ENCODE measurements around the gene SLC41A1.

Gene SLC41A1

GRCh38 chr1:205756552-205756951, 56.4 kb downstream of the SLC41A1 start:
- no peak for DNase-seq (ENCODE audit: low spot score in 2 of 2)
- ATAC-seq (replicated peaks; ENCODE audit: extremely low read depth, poor library complexity, severe bottlenecking) = no peak
- no peak overlapping the region for H3K27ac Mint-ChIP-seq (ENCODE audit: low read depth)
- peaks cover 6% of the 10 kb centered on the region for H3K36me3 Mint-ChIP-seq (ENCODE audit: insufficient read depth)
- no peaks in the 10 kb centered on the region for H3K4me1 Mint-ChIP-seq
- H3K27me3 Mint-ChIP-seq = no peaks in the 10 kb centered on the region
- no peaks in the 10 kb centered on the region for H3K9me3 Mint-ChIP-seq
- no peak overlapping the region for H3K4me3 Mint-ChIP-seq

- H3K27ac Mint-ChIP-seq (ENCODE audit: low read depth) = no peak overlapping the region
These were observed 58.1 kb downstream of the SLC41A1 start for GRCh38 chr1:205754857-205755256.

GRCh38 chr1:205751036-205751651, 61.9 kb downstream of the SLC41A1 start:
- Mint-ChIP-seq H3K4me1 (peaks cover 31% of the 10 kb centered on the region), H3K27me3 (no peaks in the 10 kb centered on the region), H3K9me3 (no peaks in the 10 kb centered on the region), H3K27ac (ENCODE audit: low read depth) (no peak overlapping the region), H3K36me3 (ENCODE audit: insufficient read depth) (peaks cover 28% of the 10 kb centered on the region), H3K4me3 (peak overlapping the region; percentile 98)
- DNase-seq (ENCODE audit: low spot score in 2 of 2) = no peak
- ATAC-seq (replicated peaks; ENCODE audit: extremely low read depth, poor library complexity, severe bottlenecking) = no peak

More at GRCh38 chr1:205754857-205755256, 58.1 kb downstream of the SLC41A1 start:
- ATAC-seq (replicated peaks; ENCODE audit: extremely low read depth, poor library complexity, severe bottlenecking) = no peak
- Mint-ChIP-seq H3K27me3 (no peaks in the 10 kb centered on the region), H3K4me1 (peaks cover 5% of the 10 kb centered on the region), H3K4me3 (no peak overlapping the region), H3K9me3 (no peaks in the 10 kb centered on the region), H3K36me3 (ENCODE audit: insufficient read depth) (peaks cover 9% of the 10 kb centered on the region)
- DNase-seq (ENCODE audit: low spot score in 2 of 2) = no peak

- Mint-ChIP-seq H3K4me1 (peaks cover 32% of the 10 kb centered on the region), H3K9me3 (no peaks in the 10 kb centered on the region), H3K4me3 (peak within 1 kb of the TSS; percentile 98), H3K27ac (ENCODE audit: low read depth) (peak within 1 kb of the TSS; percentile 99), H3K36me3 (ENCODE audit: insufficient read depth) (peaks cover 31% of the 10 kb centered on the region), H3K27me3 (no peaks in the 10 kb centered on the region)
- DNase-seq (ENCODE audit: low spot score in 2 of 2) (peak; percentile 93 to 98), ATAC-seq (replicated peaks; ENCODE audit: extremely low read depth, poor library complexity, severe bottlenecking) (peak; percentile 87)
These were observed 62.6 kb downstream of the SLC41A1 start, which contains the start of gene NUCKS1 for GRCh38 chr1:205750138-205751035. NUCKS1 (minus strand) TSS chr1:205750182; CDS start chr1:205749973, 209 bp downstream.

- Mint-ChIP-seq H3K27me3 (no peaks in the 10 kb centered on the region), H3K9me3 (no peaks in the 10 kb centered on the region), H3K27ac (ENCODE audit: low read depth) (peak overlapping the region; percentile 99), H3K36me3 (ENCODE audit: insufficient read depth) (peaks cover 31% of the 10 kb centered on the region), H3K4me1 (peaks cover 32% of the 10 kb centered on the region), H3K4me3 (peak overlapping the region; percentile 98)
- DNase-seq (ENCODE audit: low spot score in 2 of 2) = peak; percentile 92 to 97
- ATAC-seq (replicated peaks; ENCODE audit: extremely low read depth, poor library complexity, severe bottlenecking) = peak; percentile 73
These were observed 63.5 kb downstream of the SLC41A1 start for GRCh38 chr1:205749234-205750137.

GRCh38 chr1:205748403-205749233, 64.4 kb downstream of the SLC41A1 start:
- peak overlapping the region; percentile 98 for H3K4me3 Mint-ChIP-seq
- no peaks in the 10 kb centered on the region for H3K9me3 Mint-ChIP-seq
- DNase-seq (ENCODE audit: low spot score in 2 of 2) (no peak), ATAC-seq (replicated peaks; ENCODE audit: extremely low read depth, poor library complexity, severe bottlenecking) (peak; percentile 12)
- no peaks in the 10 kb centered on the region for H3K27me3 Mint-ChIP-seq
- peaks cover 38% of the 10 kb centered on the region for H3K4me1 Mint-ChIP-seq
- H3K27ac Mint-ChIP-seq (ENCODE audit: low read depth) = peak overlapping the region; percentile 99
- H3K36me3 Mint-ChIP-seq (ENCODE audit: insufficient read depth) = peaks cover 33% of the 10 kb centered on the region

GRCh38 chr1:205746757-205747412, 66.1 kb downstream of the SLC41A1 start:
- H3K4me3 Mint-ChIP-seq = peak overlapping the region; percentile 23
- no peaks in the 10 kb centered on the region for H3K27me3 Mint-ChIP-seq
- DNase-seq (ENCODE audit: low spot score in 2 of 2) = no peak
- H3K27ac Mint-ChIP-seq (ENCODE audit: low read depth) = peak overlapping the region; percentile 67
- no peaks in the 10 kb centered on the region for H3K9me3 Mint-ChIP-seq
- peaks cover 50% of the 10 kb centered on the region for H3K4me1 Mint-ChIP-seq
- ATAC-seq (replicated peaks; ENCODE audit: extremely low read depth, poor library complexity, severe bottlenecking) = no peak
- H3K36me3 Mint-ChIP-seq (ENCODE audit: insufficient read depth) = peaks cover 33% of the 10 kb centered on the region

GRCh38 chr1:205744403-205744802, 68.6 kb downstream of the SLC41A1 start:
- no peak overlapping the region for H3K27ac Mint-ChIP-seq (ENCODE audit: low read depth)
- DNase-seq (ENCODE audit: low spot score in 2 of 2) (no peak), ATAC-seq (replicated peaks; ENCODE audit: extremely low read depth, poor library complexity, severe bottlenecking) (no peak)
- no peaks in the 10 kb centered on the region for H3K27me3 Mint-ChIP-seq
- peaks cover 28% of the 10 kb centered on the region for H3K36me3 Mint-ChIP-seq (ENCODE audit: insufficient read depth)
- H3K4me1 Mint-ChIP-seq = peaks cover 54% of the 10 kb centered on the region
- H3K4me3 Mint-ChIP-seq = no peak overlapping the region
- no peaks in the 10 kb centered on the region for H3K9me3 Mint-ChIP-seq

GRCh38 chr1:205743977-205744376, 69.0 kb downstream of the SLC41A1 start:
- no peak for DNase-seq (ENCODE audit: low spot score in 2 of 2)
- no peaks in the 10 kb centered on the region for H3K9me3 Mint-ChIP-seq
- no peak overlapping the region for H3K4me3 Mint-ChIP-seq
- H3K4me1 Mint-ChIP-seq = peaks cover 57% of the 10 kb centered on the region
- peaks cover 30% of the 10 kb centered on the region for H3K36me3 Mint-ChIP-seq (ENCODE audit: insufficient read depth)
- no peak overlapping the region for H3K27ac Mint-ChIP-seq (ENCODE audit: low read depth)
- no peaks in the 10 kb centered on the region for H3K27me3 Mint-ChIP-seq
- ATAC-seq (replicated peaks; ENCODE audit: extremely low read depth, poor library complexity, severe bottlenecking) = no peak

- Mint-ChIP-seq H3K27ac (ENCODE audit: low read depth) (no peak overlapping the region), H3K4me1 (peaks cover 49% of the 10 kb centered on the region), H3K36me3 (ENCODE audit: insufficient read depth) (peaks cover 24% of the 10 kb centered on the region), H3K27me3 (no peaks in the 10 kb centered on the region), H3K4me3 (no peak overlapping the region), H3K9me3 (no peaks in the 10 kb centered on the region)
- ATAC-seq (replicated peaks; ENCODE audit: extremely low read depth, poor library complexity, severe bottlenecking) (no peak), DNase-seq (ENCODE audit: low spot score in 2 of 2) (no peak)
These were observed 71.3 kb downstream of the SLC41A1 start for GRCh38 chr1:205741681-205742080.

GRCh38 chr1:205739348-205740160, 73.4 kb downstream of the SLC41A1 start:
- H3K4me1 Mint-ChIP-seq = peaks cover 48% of the 10 kb centered on the region
- H3K4me3 Mint-ChIP-seq = no peak overlapping the region
- no peak for ATAC-seq (replicated peaks; ENCODE audit: extremely low read depth, poor library complexity, severe bottlenecking)
- H3K27ac Mint-ChIP-seq (ENCODE audit: low read depth) = peak overlapping the region; percentile 73
- H3K9me3 Mint-ChIP-seq = no peaks in the 10 kb centered on the region
- no peak for DNase-seq (ENCODE audit: low spot score in 2 of 2)
- H3K36me3 Mint-ChIP-seq (ENCODE audit: insufficient read depth) = peaks cover 20% of the 10 kb centered on the region
- H3K27me3 Mint-ChIP-seq = no peaks in the 10 kb centered on the region
